ENCODE data around the gene LITAF.

The LITAF gene

DNA sequence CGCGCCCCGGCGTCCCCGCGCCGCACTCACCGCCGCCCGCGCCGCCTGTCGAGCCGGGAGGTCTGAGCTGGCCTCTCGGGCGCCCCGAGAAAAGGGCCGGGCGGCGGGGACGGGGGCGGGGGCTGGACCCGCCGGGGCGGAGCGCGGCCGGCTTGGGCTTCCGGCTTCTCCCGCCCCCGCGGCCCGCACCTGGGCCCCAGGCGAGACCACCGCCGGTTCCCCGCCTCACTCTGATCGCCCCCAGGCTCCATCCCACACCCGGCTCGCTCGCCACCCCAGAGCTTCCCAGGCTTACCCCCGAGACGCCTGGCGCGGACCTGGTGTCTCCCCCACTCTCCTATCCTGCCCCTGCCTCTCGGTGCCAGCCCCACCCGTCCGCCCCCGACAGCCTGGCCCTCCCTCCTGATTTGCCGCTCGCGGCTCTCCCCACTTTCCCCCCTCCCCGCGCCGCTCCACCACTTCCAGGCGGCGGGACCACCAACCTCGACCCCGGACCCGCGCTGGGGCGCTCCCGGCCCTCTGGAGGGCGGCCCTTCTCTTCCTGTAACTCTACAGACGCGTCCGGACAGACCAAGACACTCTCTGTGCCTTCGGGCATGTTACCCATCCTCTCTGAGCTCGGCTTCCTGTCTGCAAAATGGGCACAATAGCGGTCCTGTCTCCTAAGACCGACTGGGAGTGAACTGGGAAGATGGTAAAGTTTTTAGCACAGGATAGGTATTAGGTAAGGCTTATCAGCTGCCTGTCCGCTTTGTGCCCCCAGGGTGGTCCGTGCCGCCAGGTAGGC is at the start of gene LITAF:
LITAF (minus strand) TSS at position 64 of the 787 bp plus-strand sequence. CDS start 30,189 bp downstream, outside the sequence.
- peak within 1 kb of the TSS; percentile 76 for H3K4me3 ChIP-seq (ENCODE audit: low read depth, low read length)
- TF ChIP-seq, protein P1, sequence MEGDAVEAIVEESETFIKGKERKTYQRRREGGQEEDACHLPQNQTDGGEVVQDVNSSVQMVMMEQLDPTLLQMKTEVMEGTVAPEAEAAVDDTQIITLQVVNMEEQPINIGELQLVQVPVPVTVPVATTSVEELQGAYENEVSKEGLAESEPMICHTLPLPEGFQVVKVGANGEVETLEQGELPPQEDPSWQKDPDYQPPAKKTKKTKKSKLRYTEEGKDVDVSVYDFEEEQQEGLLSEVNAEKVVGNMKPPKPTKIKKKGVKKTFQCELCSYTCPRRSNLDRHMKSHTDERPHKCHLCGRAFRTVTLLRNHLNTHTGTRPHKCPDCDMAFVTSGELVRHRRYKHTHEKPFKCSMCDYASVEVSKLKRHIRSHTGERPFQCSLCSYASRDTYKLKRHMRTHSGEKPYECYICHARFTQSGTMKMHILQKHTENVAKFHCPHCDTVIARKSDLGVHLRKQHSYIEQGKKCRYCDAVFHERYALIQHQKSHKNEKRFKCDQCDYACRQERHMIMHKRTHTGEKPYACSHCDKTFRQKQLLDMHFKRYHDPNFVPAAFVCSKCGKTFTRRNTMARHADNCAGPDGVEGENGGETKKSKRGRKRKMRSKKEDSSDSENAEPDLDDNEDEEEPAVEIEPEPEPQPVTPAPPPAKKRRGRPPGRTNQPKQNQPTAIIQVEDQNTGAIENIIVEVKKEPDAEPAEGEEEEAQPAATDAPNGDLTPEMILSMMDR (IDR thresholded peaks at IDR 0.05; ENCODE audit: low read depth, low read length, missing control alignments): peak; percentile 2
- no peak for DNase-seq (ENCODE audit: low read depth)

DNA sequence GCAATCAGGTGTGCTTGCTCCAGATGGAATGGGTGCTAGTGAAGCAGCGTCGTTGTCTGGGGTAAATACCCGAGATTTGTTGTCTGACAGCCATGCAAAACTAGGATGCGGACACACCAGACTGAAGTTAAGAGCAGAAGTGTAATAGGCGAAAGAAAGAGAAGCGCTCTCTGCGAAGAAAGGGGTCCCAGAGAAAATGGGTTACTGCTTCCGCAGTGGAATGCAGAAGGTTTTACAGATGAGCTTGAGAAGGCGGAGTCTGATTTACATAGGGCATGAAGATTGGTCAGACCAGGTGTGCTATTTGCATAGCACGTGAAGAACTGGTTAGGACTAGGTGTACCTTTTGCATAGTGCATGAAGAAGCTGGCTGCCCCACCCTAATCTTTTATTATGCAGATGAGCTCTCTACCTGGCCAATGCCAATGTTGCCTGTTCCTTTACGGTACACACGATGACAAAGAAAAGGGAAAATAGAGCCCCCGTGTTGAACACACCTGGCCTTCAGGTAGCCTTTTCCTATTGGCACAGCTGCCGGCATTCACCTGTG is 49.5 kb upstream of the LITAF start:
- DNase-seq (ENCODE audit: low read depth): no peak
- no peak overlapping the region for H3K4me3 ChIP-seq (ENCODE audit: low read depth, low read length)
- TF ChIP-seq, protein P1 (IDR thresholded peaks at IDR 0.05; ENCODE audit: low read depth, low read length, missing control alignments): no peak

DNA sequence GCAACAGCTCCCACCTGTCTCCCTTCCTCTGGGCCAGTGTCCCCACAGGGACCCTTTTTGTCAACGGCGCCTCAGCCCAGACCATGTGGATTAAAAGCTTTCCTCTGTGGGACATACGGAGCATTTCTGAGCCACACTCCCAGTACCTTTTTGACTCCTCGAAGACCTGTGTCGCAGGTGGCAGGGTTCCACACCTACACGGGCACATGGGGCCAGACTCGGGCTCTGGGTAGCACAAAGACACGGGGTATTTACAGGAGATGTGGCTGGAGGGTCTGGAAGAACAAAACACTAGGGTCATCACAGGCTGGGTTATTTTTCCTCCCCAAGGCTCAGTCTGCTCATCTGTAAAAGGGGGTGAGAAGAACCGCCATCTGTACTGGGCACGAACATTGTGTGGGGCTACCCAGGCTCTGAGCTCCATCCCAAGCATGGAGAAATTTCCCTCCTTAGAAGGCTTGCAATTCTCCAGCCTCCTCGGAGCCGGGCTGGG is 49.0 kb upstream of the LITAF start:
- TF ChIP-seq, protein P1 (IDR thresholded peaks at IDR 0.05; ENCODE audit: low read depth, low read length, missing control alignments): no peak
- H3K4me3 ChIP-seq (ENCODE audit: low read depth, low read length): no peak overlapping the region
- DNase-seq (ENCODE audit: low read depth): no peak

DNA sequence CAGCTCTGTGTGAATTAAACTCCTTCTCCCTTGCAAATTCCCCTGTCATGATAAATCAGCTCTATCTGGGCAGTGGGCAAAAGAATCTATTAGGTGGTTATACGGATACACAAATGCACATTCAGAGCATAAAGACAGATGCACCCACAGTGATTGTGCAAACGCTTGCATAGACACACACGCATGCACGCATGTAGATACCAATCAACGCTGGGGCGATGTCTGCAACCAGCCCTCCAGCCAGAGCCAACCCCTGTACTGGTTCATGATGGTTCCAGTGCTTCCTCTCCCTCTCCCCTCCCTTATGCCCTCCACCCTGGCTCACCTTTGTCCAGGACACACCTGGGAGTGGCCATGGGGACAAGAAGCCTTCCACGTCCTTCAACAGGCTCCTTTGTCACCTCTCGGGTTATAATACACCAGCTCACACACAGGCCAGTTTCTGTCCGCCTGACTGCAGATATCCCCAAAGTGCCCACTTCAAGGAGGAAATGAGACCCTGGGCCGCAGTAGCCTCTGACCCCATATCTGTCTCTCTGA is 48.5 kb upstream of the LITAF start:
- TF ChIP-seq, protein P1 (IDR thresholded peaks at IDR 0.05; ENCODE audit: low read depth, low read length, missing control alignments): no peak
- no peak overlapping the region for H3K4me3 ChIP-seq (ENCODE audit: low read depth, low read length)
- DNase-seq (ENCODE audit: low read depth): no peak

DNA sequence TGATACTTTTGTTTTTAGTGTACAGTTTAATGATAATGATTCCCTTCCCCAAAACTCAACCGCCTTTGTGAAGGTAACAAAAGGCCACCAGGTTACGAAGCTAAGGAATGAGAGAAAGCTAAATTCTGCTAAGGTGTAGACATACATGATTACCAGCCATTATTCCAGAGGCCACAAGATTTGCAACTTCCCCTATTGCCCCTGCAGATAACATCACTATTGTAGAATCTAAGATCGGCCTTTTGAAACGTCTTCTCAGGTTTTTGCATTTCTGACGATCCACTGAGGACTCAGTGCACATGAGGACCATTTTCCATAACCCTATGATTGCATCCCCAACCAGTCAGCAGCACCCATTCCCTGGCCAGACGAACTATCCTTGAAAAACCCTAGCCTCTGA is 47.6 kb upstream of the LITAF start:
- H3K4me3 ChIP-seq (ENCODE audit: low read depth, low read length): no peak overlapping the region
- TF ChIP-seq, protein P1 (IDR thresholded peaks at IDR 0.05; ENCODE audit: low read depth, low read length, missing control alignments): no peak
- DNase-seq (ENCODE audit: low read depth): no peak

DNA sequence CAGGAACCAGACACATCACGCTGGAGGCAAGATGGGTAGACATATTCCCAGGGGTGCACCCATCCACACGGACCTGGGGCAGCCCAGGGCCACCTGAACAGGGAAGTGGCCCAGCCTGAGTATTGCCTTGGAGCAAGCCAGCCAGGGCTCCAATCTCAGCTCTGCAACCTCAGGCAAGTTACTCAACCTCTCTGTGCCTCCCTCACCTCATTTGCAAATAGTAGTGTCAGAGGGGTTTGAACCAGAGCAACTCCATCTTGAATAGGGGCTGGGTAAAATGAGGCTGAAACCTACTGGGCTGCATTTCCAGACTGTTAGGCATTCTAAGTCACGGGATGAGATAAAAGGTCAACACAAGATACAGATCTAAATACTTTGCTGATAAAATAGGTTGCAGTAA is 46.4 kb upstream of the LITAF start:
- H3K4me3 ChIP-seq (ENCODE audit: low read depth, low read length): no peak overlapping the region
- TF ChIP-seq, protein P1 (IDR thresholded peaks at IDR 0.05; ENCODE audit: low read depth, low read length, missing control alignments): no peak
- DNase-seq (ENCODE audit: low read depth): no peak

Data from GM12864 (cell line).